ENCODE measurements around the gene ZNF205. TPM values are rescaled to one million over a fixed set of nuclear protein-coding genes. Genes with fewer than 3 reads are reported as not detected.

The ZNF205 gene
- total RNA-seq, 4 donors from 2014 or later, result 19.4 to 29.2 (median 21.5) TPM

GRCh38 chr16:3155181-3155580 is 42.8 kb downstream of the ZNF205 start:
- WGBS, 2 donors, result 85 to 91% methylated on average over 2 of the region's 2 CpGs
- H3K27me3 ChIP-seq, result no peaks in the 10 kb centered on the region
- TF ChIP-seq POLR2A (IDR thresholded peaks at IDR 0.05) (no peak), EP300 (IDR thresholded peaks at IDR 0.05) (no peak), CTCF (IDR thresholded peaks at IDR 0.05) (no peak)
- H3K36me3 ChIP-seq, result no peaks in the 10 kb centered on the region
- H3K4me1 ChIP-seq, result peaks cover 0 to 40% (median 11%) of the 10 kb centered on the region in 4 donors
- no peak overlapping the region for H3K4me3 ChIP-seq
- no peak overlapping the region for H3K27ac ChIP-seq
- DNase-seq (ENCODE audit: low spot score in 2 of 2), result no peak
- peaks cover 0 to 15% (median 0%) of the 10 kb centered on the region in 4 donors for H3K9me3 ChIP-seq

- Histone ChIP-seq H3K36me3 (no peaks in the 10 kb centered on the region), H3K4me1 (peaks cover 0 to 38% (median 12%) of the 10 kb centered on the region in 4 donors), H3K27ac (no peak overlapping the region), H3K4me3 (no peak overlapping the region), H3K9me3 (peaks cover 0 to 15% (median 0%) of the 10 kb centered on the region in 4 donors), H3K27me3 (no peaks in the 10 kb centered on the region)
- no peak for DNase-seq (ENCODE audit: low spot score in 2 of 2)
- 95 to 98% methylated on average over 3 of the region's 3 CpGs for WGBS, 2 donors
- TF ChIP-seq POLR2A (IDR thresholded peaks at IDR 0.05), result no peak
- TF ChIP-seq EP300 (IDR thresholded peaks at IDR 0.05), result no peak
- TF ChIP-seq CTCF (IDR thresholded peaks at IDR 0.05), result no peak
Measured at GRCh38 chr16:3155972-3156371, 43.6 kb downstream of the ZNF205 start.

GRCh38 chr16:3157229-3158025 is 45.0 kb downstream of the ZNF205 start:
- H3K4me1 ChIP-seq, result peaks cover 0 to 23% (median 6%) of the 10 kb centered on the region in 4 donors
- peaks cover 0 to 15% (median 0%) of the 10 kb centered on the region in 4 donors for H3K9me3 ChIP-seq
- 0 to 2% methylated on average over 19 to 50 of the region's 59 CpGs for WGBS, 2 donors
- H3K27me3 ChIP-seq, result no peaks in the 10 kb centered on the region
- TF ChIP-seq CTCF (IDR thresholded peaks at IDR 0.05), result no peak
- peak in 1 of 2 donors; percentile 41 for TF ChIP-seq EP300 (IDR thresholded peaks at IDR 0.05)
- H3K4me3 ChIP-seq, result peak overlapping the region; percentile 68 to 97 (median 87)
- DNase-seq (ENCODE audit: low spot score in 2 of 2), result peak; percentile 65 to 85
- H3K36me3 ChIP-seq, result no peaks in the 10 kb centered on the region
- peak overlapping the region; percentile 75 to 93 (median 88) for H3K27ac ChIP-seq

GRCh38 chr16:3158026-3158509 is 45.7 kb downstream of the ZNF205 start:
- Histone ChIP-seq H3K4me3 (peak overlapping the region; percentile 68 to 97 (median 87)), H3K9me3 (peaks cover 0 to 15% (median 0%) of the 10 kb centered on the region in 4 donors), H3K36me3 (no peaks in the 10 kb centered on the region), H3K27me3 (no peaks in the 10 kb centered on the region), H3K4me1 (peaks cover 0 to 21% (median 6%) of the 10 kb centered on the region in 4 donors), H3K27ac (peak overlapping the region; percentile 75 to 93 (median 88))
- 0 to 1% methylated on average over 26 to 27 of the region's 27 CpGs for WGBS, 2 donors
- no peak for TF ChIP-seq CTCF (IDR thresholded peaks at IDR 0.05)
- TF ChIP-seq EP300 (IDR thresholded peaks at IDR 0.05), result no peak
- no peak for TF ChIP-seq POLR2A (IDR thresholded peaks at IDR 0.05)
- DNase-seq (ENCODE audit: low spot score in 2 of 2), result no peak
